CD8-positive, alpha-beta memory T cell (primary cell): ENCODE measurements around the gene LMTK3. TPM values are rescaled to one million over a fixed set of nuclear protein-coding genes. Genes with fewer than 3 reads are reported as not detected.

ENCODE experiments used
- CTCF ChIA-PET: fragments of 350-600 bp; sonication (Branson Sonifier 250); formaldehyde crosslinking; loops from one replicate; lab custom pipeline; 2021; ENCODE audit warnings: antibody characterized with exemption; lab: Charles Lee
- POLR2A ChIA-PET: fragments of 350-600 bp; sonication (Branson Sonifier 250); formaldehyde crosslinking; loops from one replicate; lab custom pipeline; 2021; ENCODE audit warnings: antibody characterized with exemption; lab: Charles Lee
- DNase-seq, 5 donors: peaks; one replicate each; pipeline versions ENCODE4 v3.0.0 to v3.0.0-alpha.2; 2020 to 2022; ENCODE audit warnings: mixed read lengths in 1 of 5
- H3K27ac ChIP-seq: one replicate; pipeline ENCODE4 v1.7.0; 2013; ENCODE audit warnings: low read depth, mild to moderate bottlenecking, low read length, moderate library complexity
- H3K27me3 ChIP-seq: 2 replicates; pipeline ENCODE4 v1.7.0; 2013; ENCODE audit warnings: low read length, mild to moderate bottlenecking; ENCODE audit not compliant: insufficient read depth, poor library complexity, severe bottlenecking
- H3K36me3 ChIP-seq: 2 replicates; pipeline ENCODE4 v1.7.0; 2013; ENCODE audit warnings: mild to moderate bottlenecking, low read length, moderate library complexity; ENCODE audit not compliant: insufficient read depth
- H3K4me1 ChIP-seq: 2 replicates; pipeline ENCODE4 v1.7.0; 2013; ENCODE audit warnings: mild to moderate bottlenecking, low read length, moderate library complexity; ENCODE audit not compliant: insufficient read depth
- H3K4me3 ChIP-seq: 2 replicates; pipeline ENCODE4 v1.7.0; 2013; ENCODE audit warnings: mild to moderate bottlenecking, low read length
- H3K9me3 ChIP-seq: 2 replicates; pipeline ENCODE4 v1.7.0; 2013; ENCODE audit warnings: mild to moderate bottlenecking, low read length
- H3K27ac Mint-ChIP-seq, 8 donors: one replicate each; pipeline ENCODE4 v1.8.0; 2020 to 2021; ENCODE audit warnings: mixed read lengths in 8 of 8, mild to moderate bottlenecking in 6 of 8, inconsistent platforms in 3 of 8, moderate library complexity in 3 of 8
- H3K27me3 Mint-ChIP-seq, 2 donors: one replicate each; pipeline ENCODE4 v1.8.0; 2020 to 2021; ENCODE audit warnings: mixed read lengths in 2 of 2, mild to moderate bottlenecking in 1 of 2, moderate library complexity in 1 of 2
- H3K36me3 Mint-ChIP-seq, 3 donors: one replicate each; pipeline ENCODE4 v1.8.0; 2020 to 2021; ENCODE audit warnings: mixed read lengths in 3 of 3, inconsistent platforms in 1 of 3, mild to moderate bottlenecking in 1 of 3
- H3K4me1 Mint-ChIP-seq, 3 donors: one replicate each; pipeline ENCODE4 v1.8.0; 2020 to 2021; ENCODE audit warnings: mixed read lengths in 3 of 3, inconsistent platforms in 1 of 3, mild to moderate bottlenecking in 1 of 3
- H3K4me3 Mint-ChIP-seq, 7 donors: one replicate each; pipeline ENCODE4 v1.8.0; 2020 to 2021; ENCODE audit warnings: mixed read lengths in 7 of 7, mild to moderate bottlenecking in 6 of 7, moderate library complexity in 4 of 7, inconsistent platforms in 2 of 7
- H3K9me3 Mint-ChIP-seq, 5 donors: one replicate each; pipeline ENCODE4 v1.8.0; 2020 to 2022; ENCODE audit warnings: mixed read lengths in 5 of 5, mild to moderate bottlenecking in 3 of 5, moderate library complexity in 2 of 5, inconsistent platforms in 1 of 5
- polyA plus RNA-seq: library from polyadenylated mRNA; unstranded; fragments of 300-500 nt; fragmentation: Illumina TruSeq; gene quantifications from one replicate; pipeline ENCODE4 v1.2.3, GENCODE V29; 2021
- total RNA-seq, 2 experiments: library from RNA; stranded (reverse); gene quantifications; one replicate each; pipeline ENCODE4 v1.2.3, GENCODE V29; 2021

Gene LMTK3
- 1 to 10 TPM; 4.6 to 4.7 TPM for total RNA-seq
- not detected for polyA plus RNA-seq

- H3K4me3 Mint-ChIP-seq: peak within 1 kb of the TSS in 6 of 7 donors; percentile 82 to 92 (median 88)
- peak within 1 kb of the TSS; percentile 14 to 91 (median 86) for H3K27ac Mint-ChIP-seq
- Histone ChIP-seq H3K4me1 (peaks cover 28% of the 10 kb centered on the region), H3K36me3 (no peaks in the 10 kb centered on the region), H3K27ac (peak within 1 kb of the TSS; percentile 28), H3K9me3 (no peaks in the 10 kb centered on the region), H3K27me3 (no peaks in the 10 kb centered on the region), H3K4me3 (peak within 1 kb of the TSS; percentile 76)
- peaks cover 13 to 16% (median 15%) of the 10 kb centered on the region in 3 donors for H3K4me1 Mint-ChIP-seq
- H3K36me3 Mint-ChIP-seq: peaks cover 0 to 21% (median 3%) of the 10 kb centered on the region in 3 donors
- H3K27me3 Mint-ChIP-seq: no peaks in the 10 kb centered on the region
- POLR2A ChIA-PET: no interaction called here
- CTCF ChIA-PET: interaction anchor here (1.1 kb wide), 1 partner anchor 17 kb away, joined by 3 read pairs; no protein-coding TSS in a partner anchor
- peak; percentile 76 to 94 (median 83) for DNase-seq
- H3K9me3 Mint-ChIP-seq: no peaks in the 10 kb centered on the region
Measured at GRCh38 chr19:48511800-48512503, at the start of gene LMTK3. Gene LMTK3, minus strand, starts transcription at chr19:48511835. Its CDS starts 259 bp downstream, at chr19:48511576.

DNA sequence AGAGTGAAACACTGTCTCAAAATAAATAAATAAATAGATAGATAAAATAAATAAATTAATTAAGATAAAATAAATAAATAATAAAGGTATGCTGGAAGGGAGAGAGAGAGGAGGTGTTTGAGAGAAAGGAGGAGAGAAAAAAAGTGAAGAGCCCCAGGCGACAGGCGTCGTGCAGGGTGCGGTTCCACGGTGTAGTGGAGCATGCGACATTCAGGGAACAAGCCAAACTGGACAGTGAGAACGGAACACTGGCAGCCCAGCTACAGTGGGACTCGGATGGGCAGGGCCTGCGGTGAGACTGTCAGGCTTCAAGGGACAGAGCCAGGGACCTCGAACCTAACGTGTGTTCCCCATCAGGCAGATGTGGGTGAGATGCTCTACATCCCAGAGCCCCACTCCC, 49.8 kb upstream of the LMTK3 start:
- Mint-ChIP-seq H3K4me1 (no peaks in the 10 kb centered on the region), H3K9me3 (no peaks in the 10 kb centered on the region), H3K27me3 (peaks cover 6 to 13% of the 10 kb centered on the region in 2 donors), H3K36me3 (no peaks in the 10 kb centered on the region), H3K4me3 (peak overlapping the region in 1 of 7 donors; percentile 69), H3K27ac (no peak overlapping the region)
- ChIA-PET POLR2A (no interaction called here), CTCF (no interaction called here)
- no peak overlapping the region for H3K27ac ChIP-seq
- H3K4me3 ChIP-seq: no peak overlapping the region
- no peaks in the 10 kb centered on the region for H3K36me3 ChIP-seq
- H3K9me3 ChIP-seq: no peaks in the 10 kb centered on the region
- H3K27me3 ChIP-seq: no peaks in the 10 kb centered on the region
- DNase-seq: no peak
- H3K4me1 ChIP-seq: no peaks in the 10 kb centered on the region

DNA sequence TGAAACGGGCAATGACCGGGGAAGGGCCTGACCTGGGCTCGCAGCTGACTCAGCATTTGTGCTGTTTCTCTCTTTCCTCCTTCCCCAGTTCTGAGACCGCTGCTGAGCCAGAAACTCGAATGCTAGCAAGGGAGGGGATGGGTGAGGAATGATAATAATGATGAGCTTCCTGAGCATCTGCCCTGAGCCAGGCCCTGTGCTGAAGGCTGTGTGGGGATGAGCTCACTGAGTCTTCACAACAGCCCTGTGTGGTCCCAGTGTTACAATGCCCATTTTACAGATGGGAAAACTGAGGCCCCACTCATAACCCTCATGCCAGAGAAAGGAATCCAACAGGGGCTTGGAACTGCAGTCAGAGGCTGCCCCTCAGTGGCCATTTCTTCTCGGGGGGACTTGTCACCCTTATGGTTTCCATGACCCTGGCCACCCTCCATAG, 48.5 kb upstream of the LMTK3 start:
- DNase-seq: no peak
- H3K4me3 ChIP-seq: no peak overlapping the region
- no peaks in the 10 kb centered on the region for H3K4me1 Mint-ChIP-seq
- ChIA-PET CTCF (no interaction called here), POLR2A (interaction anchor here (0.6 kb wide), 1 partner anchor 173 kb away, joined by 8 read pairs; no protein-coding TSS in a partner anchor)
- H3K9me3 ChIP-seq: no peaks in the 10 kb centered on the region
- no peaks in the 10 kb centered on the region for H3K36me3 ChIP-seq
- no peaks in the 10 kb centered on the region for H3K9me3 Mint-ChIP-seq
- peaks cover 14 to 22% of the 10 kb centered on the region in 2 donors for H3K27me3 Mint-ChIP-seq
- H3K27me3 ChIP-seq: no peaks in the 10 kb centered on the region
- H3K27ac ChIP-seq: no peak overlapping the region
- H3K27ac Mint-ChIP-seq: no peak overlapping the region
- H3K36me3 Mint-ChIP-seq: no peaks in the 10 kb centered on the region
- H3K4me3 Mint-ChIP-seq: no peak overlapping the region
- H3K4me1 ChIP-seq: no peaks in the 10 kb centered on the region

- Mint-ChIP-seq H3K27me3 (peaks cover 12 to 22% of the 10 kb centered on the region in 2 donors), H3K4me1 (no peaks in the 10 kb centered on the region), H3K27ac (no peak overlapping the region), H3K4me3 (no peak overlapping the region), H3K36me3 (no peaks in the 10 kb centered on the region), H3K9me3 (no peaks in the 10 kb centered on the region)
- DNase-seq: no peak
- Histone ChIP-seq H3K9me3 (no peaks in the 10 kb centered on the region), H3K27me3 (no peaks in the 10 kb centered on the region), H3K36me3 (no peaks in the 10 kb centered on the region), H3K27ac (no peak overlapping the region), H3K4me1 (no peaks in the 10 kb centered on the region), H3K4me3 (no peak overlapping the region)
- POLR2A ChIA-PET: interaction anchor here (0.7 kb wide), 1 partner anchor 71 kb away, joined by 11 read pairs; no protein-coding TSS in a partner anchor
- CTCF ChIA-PET: no interaction called here
Measured at GRCh38 chr19:48558018-48558684, 46.5 kb upstream of the LMTK3 start.

- Mint-ChIP-seq H3K27me3 (peaks cover 15 to 22% of the 10 kb centered on the region in 2 donors), H3K36me3 (no peaks in the 10 kb centered on the region), H3K9me3 (no peaks in the 10 kb centered on the region), H3K4me1 (no peaks in the 10 kb centered on the region), H3K4me3 (no peak overlapping the region), H3K27ac (no peak overlapping the region)
- Histone ChIP-seq H3K27ac (no peak overlapping the region), H3K36me3 (no peaks in the 10 kb centered on the region), H3K4me1 (no peaks in the 10 kb centered on the region), H3K27me3 (no peaks in the 10 kb centered on the region), H3K4me3 (no peak overlapping the region), H3K9me3 (no peaks in the 10 kb centered on the region)
- POLR2A ChIA-PET: no interaction called here
- CTCF ChIA-PET: interaction anchor here (1.2 kb wide), 1 partner anchor 52 kb away, joined by 3 read pairs; no protein-coding TSS in a partner anchor
- no peak for DNase-seq
Measured at GRCh38 chr19:48556825-48557224, 45.2 kb upstream of the LMTK3 start.

- no peaks in the 10 kb centered on the region for H3K9me3 ChIP-seq
- no peaks in the 10 kb centered on the region for H3K4me1 Mint-ChIP-seq
- no peaks in the 10 kb centered on the region for H3K36me3 Mint-ChIP-seq
- H3K27me3 ChIP-seq: no peaks in the 10 kb centered on the region
- no peaks in the 10 kb centered on the region for H3K4me1 ChIP-seq
- ChIA-PET POLR2A (no interaction called here), CTCF (interaction anchor here (1.2 kb wide), 1 partner anchor 53 kb away, joined by 3 read pairs; no protein-coding TSS in a partner anchor)
- no peak overlapping the region for H3K4me3 ChIP-seq
- no peaks in the 10 kb centered on the region for H3K9me3 Mint-ChIP-seq
- H3K4me3 Mint-ChIP-seq: no peak overlapping the region
- H3K27me3 Mint-ChIP-seq: peaks cover 17 to 27% of the 10 kb centered on the region in 2 donors
- no peak overlapping the region for H3K27ac Mint-ChIP-seq
- no peak overlapping the region for H3K27ac ChIP-seq
- no peaks in the 10 kb centered on the region for H3K36me3 ChIP-seq
- no peak for DNase-seq
Measured at GRCh38 chr19:48556163-48556562, 44.5 kb upstream of the LMTK3 start.

DNA sequence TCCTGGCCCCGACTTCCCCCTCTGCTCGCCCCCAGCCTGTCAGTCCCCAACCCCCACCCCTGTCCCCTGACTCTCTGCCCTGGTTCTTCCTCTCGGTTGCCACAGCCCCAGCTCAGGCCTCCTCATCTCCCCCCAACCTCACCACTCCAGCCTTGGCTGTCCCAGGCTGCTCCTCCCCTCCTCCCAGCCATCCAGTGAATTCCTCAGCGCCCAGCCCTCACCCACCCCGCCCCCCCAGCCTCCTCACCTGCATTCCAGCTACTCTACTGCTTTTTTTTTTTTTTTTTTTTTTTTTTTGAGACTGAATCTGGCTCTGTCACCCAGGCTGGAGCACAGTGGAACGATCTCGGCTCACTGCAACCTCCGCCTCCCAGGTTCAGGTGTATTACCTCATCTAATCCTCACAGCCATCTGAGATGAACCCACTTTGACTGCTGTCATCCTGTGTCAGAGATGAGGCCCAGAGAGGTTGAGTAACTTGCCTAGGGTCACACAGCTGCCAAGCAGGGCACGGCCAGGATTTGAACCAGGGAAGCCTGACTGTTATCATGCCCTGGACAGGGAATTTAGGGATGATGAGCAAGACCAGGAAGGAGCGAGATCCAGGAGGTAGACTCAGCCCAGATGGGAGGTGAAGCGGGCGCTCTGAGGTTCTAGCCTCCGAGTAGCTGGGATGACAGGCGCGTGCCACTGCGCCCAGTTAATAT, 42.9 kb upstream of the LMTK3 start:
- Mint-ChIP-seq H3K4me3 (no peak overlapping the region), H3K27me3 (peaks cover 17 to 25% of the 10 kb centered on the region in 2 donors), H3K36me3 (no peaks in the 10 kb centered on the region), H3K9me3 (no peaks in the 10 kb centered on the region), H3K27ac (no peak overlapping the region), H3K4me1 (no peaks in the 10 kb centered on the region)
- peak in 1 of 5 donors; percentile 9 for DNase-seq
- ChIA-PET POLR2A (no interaction called here), CTCF (no interaction called here)
- no peaks in the 10 kb centered on the region for H3K36me3 ChIP-seq
- no peaks in the 10 kb centered on the region for H3K4me1 ChIP-seq
- no peaks in the 10 kb centered on the region for H3K27me3 ChIP-seq
- H3K9me3 ChIP-seq: no peaks in the 10 kb centered on the region
- no peak overlapping the region for H3K27ac ChIP-seq
- H3K4me3 ChIP-seq: no peak overlapping the region
